Osteocyte (in vitro differentiated cells): ENCODE data around the gene ANKFN1. TPM values are rescaled to one million over a fixed set of nuclear protein-coding genes. Genes with fewer than 3 reads are reported as not detected.

Source experiments
- DNase-seq: peaks from one replicate; pipeline ENCODE4 v3.0.0; 2021; ENCODE audit warnings: mixed read lengths; ENCODE audit not compliant: unreplicated experiment; ENCODE audit errors: extremely low spot score
- H3K27ac Mint-ChIP-seq: one replicate; pipeline ENCODE4 v1.8.0; 2021; ENCODE audit warnings: mild to moderate bottlenecking, mixed read lengths; ENCODE audit not compliant: unreplicated experiment
- H3K27me3 Mint-ChIP-seq: one replicate; pipeline ENCODE4 v1.8.0; 2021; ENCODE audit warnings: mixed read lengths; ENCODE audit not compliant: unreplicated experiment
- H3K36me3 Mint-ChIP-seq: one replicate; pipeline ENCODE4 v1.8.0; 2021; ENCODE audit warnings: mixed read lengths; ENCODE audit not compliant: unreplicated experiment
- H3K4me1 Mint-ChIP-seq: one replicate; pipeline ENCODE4 v1.8.0; 2021; ENCODE audit warnings: mixed read lengths; ENCODE audit not compliant: unreplicated experiment
- H3K4me3 Mint-ChIP-seq: one replicate; pipeline ENCODE4 v1.8.0; 2021; ENCODE audit warnings: mild to moderate bottlenecking, moderate library complexity, mixed read lengths; ENCODE audit not compliant: unreplicated experiment
- H3K9me3 Mint-ChIP-seq: one replicate; pipeline ENCODE4 v1.8.0; 2021; ENCODE audit warnings: mixed read lengths; ENCODE audit not compliant: unreplicated experiment
- total RNA-seq: library from RNA; stranded (reverse); gene quantifications from 2 replicates; pipeline ENCODE4 v1.2.1, GENCODE V29; 2021
- TF ChIP-seq, protein P1 (sequence below): fragments of 200-600 bp; sonication (generic); IDR thresholded peaks from 2 replicates; pipeline ENCODE4 v1.5.0; 2021; ENCODE audit warnings: antibody characterized with exemption, mild to moderate bottlenecking, moderate library complexity

ANKFN1 gene
- total RNA-seq, 1 donor from 2014 or later: not detected

DNA sequence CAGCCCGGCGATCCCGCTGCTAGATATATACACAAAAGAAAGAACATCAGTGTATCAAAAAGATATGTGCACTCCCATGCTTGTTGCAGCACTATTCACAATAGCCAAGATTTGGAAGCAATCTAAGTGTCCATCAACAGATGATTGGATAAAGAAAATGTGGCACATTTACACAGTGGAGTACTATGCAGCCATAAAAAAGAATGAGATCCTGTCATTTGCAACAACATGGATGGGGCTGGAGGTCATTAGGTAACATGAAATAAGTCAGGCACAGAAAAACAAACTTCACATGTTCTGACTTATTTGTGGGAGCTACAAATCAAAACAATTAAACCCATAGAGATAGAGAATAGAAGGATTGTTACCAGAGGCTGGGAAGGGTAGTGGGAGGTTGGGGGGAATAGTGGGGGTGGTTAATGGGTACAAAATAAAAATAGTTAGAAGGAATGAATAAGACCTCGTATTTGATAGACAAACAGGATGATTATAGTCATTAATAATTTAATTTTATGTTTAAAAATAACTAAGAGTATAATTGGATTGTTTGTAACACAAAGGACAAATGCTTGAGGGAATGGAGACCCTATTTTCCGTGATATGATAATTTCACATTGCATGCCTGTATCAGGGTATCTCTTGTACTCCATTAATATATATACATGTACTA, 263.5 kb downstream of the ANKFN1 start:
- TF ChIP-seq, protein P1, sequence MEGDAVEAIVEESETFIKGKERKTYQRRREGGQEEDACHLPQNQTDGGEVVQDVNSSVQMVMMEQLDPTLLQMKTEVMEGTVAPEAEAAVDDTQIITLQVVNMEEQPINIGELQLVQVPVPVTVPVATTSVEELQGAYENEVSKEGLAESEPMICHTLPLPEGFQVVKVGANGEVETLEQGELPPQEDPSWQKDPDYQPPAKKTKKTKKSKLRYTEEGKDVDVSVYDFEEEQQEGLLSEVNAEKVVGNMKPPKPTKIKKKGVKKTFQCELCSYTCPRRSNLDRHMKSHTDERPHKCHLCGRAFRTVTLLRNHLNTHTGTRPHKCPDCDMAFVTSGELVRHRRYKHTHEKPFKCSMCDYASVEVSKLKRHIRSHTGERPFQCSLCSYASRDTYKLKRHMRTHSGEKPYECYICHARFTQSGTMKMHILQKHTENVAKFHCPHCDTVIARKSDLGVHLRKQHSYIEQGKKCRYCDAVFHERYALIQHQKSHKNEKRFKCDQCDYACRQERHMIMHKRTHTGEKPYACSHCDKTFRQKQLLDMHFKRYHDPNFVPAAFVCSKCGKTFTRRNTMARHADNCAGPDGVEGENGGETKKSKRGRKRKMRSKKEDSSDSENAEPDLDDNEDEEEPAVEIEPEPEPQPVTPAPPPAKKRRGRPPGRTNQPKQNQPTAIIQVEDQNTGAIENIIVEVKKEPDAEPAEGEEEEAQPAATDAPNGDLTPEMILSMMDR: no peak
- no peaks in the 10 kb centered on the region for H3K4me1 Mint-ChIP-seq
- no peaks in the 10 kb centered on the region for H3K27me3 Mint-ChIP-seq
- no peaks in the 10 kb centered on the region for H3K36me3 Mint-ChIP-seq
- H3K4me3 Mint-ChIP-seq: no peak overlapping the region
- DNase-seq: no peak
- no peak overlapping the region for H3K27ac Mint-ChIP-seq
- H3K9me3 Mint-ChIP-seq: peaks cover 21% of the 10 kb centered on the region

DNA sequence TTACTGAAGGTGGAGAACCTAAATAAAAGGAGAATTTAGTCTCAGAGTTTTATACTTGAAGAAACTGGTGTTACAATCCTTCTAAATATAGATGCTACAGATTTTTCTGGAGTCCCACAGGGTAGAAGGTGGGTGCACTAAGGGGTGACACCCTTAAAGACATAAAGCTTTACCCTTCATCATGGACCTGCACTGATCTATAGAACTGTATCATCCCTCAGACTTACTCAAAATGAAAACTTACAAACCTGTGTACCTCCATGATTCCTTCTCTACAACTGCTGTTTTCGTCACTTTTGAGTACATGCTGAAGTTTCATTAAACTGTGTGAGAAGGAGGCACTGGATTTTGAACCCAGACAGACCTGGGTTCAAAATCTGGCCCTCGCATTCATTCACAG, 270.7 kb downstream of the ANKFN1 start:
- DNase-seq: no peak
- no peak overlapping the region for H3K4me3 Mint-ChIP-seq
- no peak overlapping the region for H3K27ac Mint-ChIP-seq
- H3K27me3 Mint-ChIP-seq: no peaks in the 10 kb centered on the region
- no peaks in the 10 kb centered on the region for H3K36me3 Mint-ChIP-seq
- no peaks in the 10 kb centered on the region for H3K4me1 Mint-ChIP-seq
- H3K9me3 Mint-ChIP-seq: peaks cover 4% of the 10 kb centered on the region
- TF ChIP-seq, protein P1: no peak

DNA sequence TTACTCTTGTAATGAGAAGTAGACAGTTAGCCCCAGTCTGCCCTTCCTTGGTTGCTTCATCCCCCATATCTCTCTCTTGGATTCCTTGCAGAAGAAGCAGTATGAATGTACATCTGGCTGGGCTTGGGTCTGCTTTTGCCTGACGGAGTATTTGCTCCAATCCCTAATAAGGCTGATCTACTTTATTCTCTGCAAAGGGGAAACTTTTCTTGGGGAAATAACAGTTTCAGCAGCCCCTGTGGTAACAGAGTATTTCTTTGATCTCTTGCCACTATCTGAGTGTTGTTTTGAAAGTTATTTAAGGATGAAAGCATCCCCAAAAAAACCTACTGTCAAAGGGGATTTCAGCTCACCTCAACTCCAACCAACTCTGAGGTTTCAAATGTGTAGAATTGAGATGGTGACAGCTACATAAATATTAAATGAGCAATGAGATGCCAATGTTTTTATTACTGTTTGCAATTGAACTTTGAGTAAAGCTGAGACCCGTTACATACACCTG, 271.3 kb downstream of the ANKFN1 start:
- no peaks in the 10 kb centered on the region for H3K4me1 Mint-ChIP-seq
- no peak for DNase-seq
- H3K4me3 Mint-ChIP-seq: no peak overlapping the region
- TF ChIP-seq, protein P1: no peak
- peaks cover 4% of the 10 kb centered on the region for H3K9me3 Mint-ChIP-seq
- H3K27me3 Mint-ChIP-seq: no peaks in the 10 kb centered on the region
- H3K27ac Mint-ChIP-seq: no peak overlapping the region
- H3K36me3 Mint-ChIP-seq: no peaks in the 10 kb centered on the region

DNA sequence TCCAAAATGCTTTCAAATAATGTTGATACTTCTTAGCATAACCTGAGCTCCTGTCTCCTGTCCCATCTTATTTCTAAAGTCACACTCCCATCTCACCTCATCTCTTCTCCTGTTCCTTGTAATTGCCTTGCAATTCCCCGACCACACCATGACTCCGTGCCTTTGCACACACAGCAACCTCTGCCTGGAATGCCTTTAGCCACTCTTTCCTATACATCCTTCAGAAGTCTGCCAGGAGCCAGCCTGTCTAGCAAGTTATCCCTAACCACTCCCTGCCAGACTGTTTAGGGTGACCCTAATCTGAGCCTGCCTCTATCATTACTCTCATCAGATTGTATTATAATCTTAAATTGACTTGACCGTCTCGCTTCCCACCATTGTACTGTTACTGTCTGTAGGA, 272.2 kb downstream of the ANKFN1 start:
- no peaks in the 10 kb centered on the region for H3K27me3 Mint-ChIP-seq
- H3K9me3 Mint-ChIP-seq: peaks cover 4% of the 10 kb centered on the region
- TF ChIP-seq, protein P1: no peak
- no peak overlapping the region for H3K27ac Mint-ChIP-seq
- H3K4me3 Mint-ChIP-seq: no peak overlapping the region
- no peak for DNase-seq
- H3K4me1 Mint-ChIP-seq: no peaks in the 10 kb centered on the region
- no peaks in the 10 kb centered on the region for H3K36me3 Mint-ChIP-seq

DNA sequence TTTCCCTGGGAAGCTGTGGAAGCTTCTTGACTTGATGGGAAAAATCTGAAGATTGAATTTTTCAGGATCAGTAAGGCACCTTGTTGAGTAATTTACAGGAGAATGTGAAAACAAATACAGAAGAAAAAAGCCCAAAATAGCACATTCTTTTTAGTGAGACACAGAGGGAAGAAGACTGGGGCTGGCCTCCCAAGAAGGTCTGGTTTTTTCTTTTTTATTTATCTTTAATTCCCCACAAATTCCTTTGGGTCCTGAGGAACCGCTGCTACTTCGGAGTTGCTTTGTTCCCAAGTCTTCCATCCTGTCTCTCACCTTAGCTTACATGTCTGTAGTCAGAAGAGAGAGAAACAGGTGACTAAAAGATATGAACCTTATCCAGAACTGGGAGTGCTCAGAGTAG, 273.6 kb downstream of the ANKFN1 start:
- H3K9me3 Mint-ChIP-seq: peaks cover 4% of the 10 kb centered on the region
- H3K4me1 Mint-ChIP-seq: no peaks in the 10 kb centered on the region
- H3K4me3 Mint-ChIP-seq: no peak overlapping the region
- no peaks in the 10 kb centered on the region for H3K36me3 Mint-ChIP-seq
- DNase-seq: no peak
- H3K27me3 Mint-ChIP-seq: no peaks in the 10 kb centered on the region
- TF ChIP-seq, protein P1: no peak
- H3K27ac Mint-ChIP-seq: no peak overlapping the region
